ENCODE measurements around the gene NAP1L4. TPM values are rescaled to one million over a fixed set of nuclear protein-coding genes. Genes with fewer than 3 reads are reported as not detected.

NAP1L4 gene
- total and polyA plus RNA-seq, 2 of the 4 experiments (the other 2 are of a cell fraction) = 71.5 to 80.7 TPM

GRCh38 chr11:2995893-2996554 lies 3.9 kb upstream of the NAP1L4 start:
- Histone ChIP-seq H4K91ac (ENCODE audit: insufficient read depth, low read depth, low read length) (no peak overlapping the region), H2AK5ac (ENCODE audit: low read depth, low read length) (no peak overlapping the region), H3K4ac (ENCODE audit: low read depth, low read length) (no peak overlapping the region), H2BK20ac (ENCODE audit: low read depth, low read length) (no peak overlapping the region), H2AFZ (replicated peaks; ENCODE audit: low read length, poor library complexity) (no peak overlapping the region), H3K9me3 (ENCODE audit: control insufficient read depth, insufficient read depth, low read length) (no peaks in the 10 kb centered on the region), H3K36me3 (ENCODE audit: control insufficient read depth, insufficient read depth, low read length) (peaks cover 18% of the 10 kb centered on the region), H3K9me1 (ENCODE audit: insufficient read depth, low read length) (peaks cover 16% of the 10 kb centered on the region; the same call in 1 of the 2 replicates), H3K79me1 (ENCODE audit: low read depth in 1 of 2, low read length in 2 of 2) (peaks cover 3 to 15% of the 10 kb centered on the region in 2 experiments; a peak in 3 of 4 replicates), H3K18ac (ENCODE audit: low read depth, low read length) (no peak overlapping the region), H4K8ac (ENCODE audit: low read depth in 2 of 2, low read length in 2 of 2) (no peak overlapping the region), H4K20me1 (ENCODE audit: insufficient read depth, low read length) (peaks cover 18% of the 10 kb centered on the region), H4K5ac (ENCODE audit: low read depth, low read length) (no peak overlapping the region), H3K23ac (ENCODE audit: low read depth, low read length) (no peak overlapping the region), H3K14ac (replicated peaks; ENCODE audit: low read depth, low read length) (no peak overlapping the region), H2BK5ac (ENCODE audit: low read depth, low read length, poor library complexity, severe bottlenecking) (no peak overlapping the region), H3K9ac (ENCODE audit: low read depth, low read length) (no peak overlapping the region), H3K4me3 (ENCODE audit: insufficient read depth, low read depth, low read length) (no peak overlapping the region), H2BK15ac (ENCODE audit: low read depth, low read length) (no peak overlapping the region), H2BK120ac (ENCODE audit: low read depth, low read length) (no peak overlapping the region), H3K27ac (ENCODE audit: insufficient read depth, low read length) (no peak overlapping the region), H3K56ac (ENCODE audit: extremely low read depth, insufficient read depth, low read length) (no peak overlapping the region), H3K27me3 (ENCODE audit: control insufficient read depth, insufficient read depth, low read length) (no peaks in the 10 kb centered on the region), H2AK9ac (replicated peaks; ENCODE audit: low read depth, low read length, poor library complexity) (no peak overlapping the region), H3K4me1 (ENCODE audit: control insufficient read depth, insufficient read depth, low read length) (peaks cover 10% of the 10 kb centered on the region), H3K4me2 (ENCODE audit: low read depth, low read length) (no peak overlapping the region)
- intact Hi-C loops (cut with micrococcal nuclease) (no loop called here), dilution Hi-C loops (cut with HindIII; ENCODE audit: low sequenced_read_pairs, unreplicated experiment) (no loop called here), in situ Hi-C loops (cut with MboI; ENCODE audit: low sequenced_read_pairs) (no loop called here)
- no peak for ATAC-seq (ENCODE audit: low read depth)
- no peak for TF ChIP-seq RFX5 (IDR thresholded peaks at IDR 0.05; ENCODE audit: low read depth, low read length)
- TF ChIP-seq NFE2L2 (IDR thresholded peaks at IDR 0.05; ENCODE audit: low read depth, low read length) = no peak
- TF ChIP-seq POLR2A (IDR thresholded peaks at IDR 0.05; ENCODE audit: low read depth, low read length) = no peak
- no peak for TF ChIP-seq MAZ (IDR thresholded peaks at IDR 0.05; ENCODE audit: borderline replicate concordance, low read depth, low read length)
- TF ChIP-seq RCOR1 (IDR thresholded peaks at IDR 0.05; ENCODE audit: insufficient replicate concordance, low read length) = no peak
- no peak for TF ChIP-seq SMC3 (IDR thresholded peaks at IDR 0.05; ENCODE audit: low read depth, low read length)
- TF ChIP-seq CTCF (conservative IDR thresholded peaks at IDR 0.05; ENCODE audit: low read depth, low read length) = no peak
- TF ChIP-seq ELK1 (IDR thresholded peaks at IDR 0.05; ENCODE audit: borderline replicate concordance, low read depth, low read length) = no peak
- TF ChIP-seq RAD21 (IDR thresholded peaks at IDR 0.05; ENCODE audit: low read length) = no peak
- no peak for TF ChIP-seq FOS (IDR thresholded peaks at IDR 0.05; ENCODE audit: low read depth, low read length)
- TF ChIP-seq CEBPB (IDR thresholded peaks at IDR 0.05; ENCODE audit: low read depth, low read length) = no peak
- TF ChIP-seq MXI1 (IDR thresholded peaks at IDR 0.05; ENCODE audit: borderline replicate concordance, low read depth, low read length) = no peak
- no peak for TF ChIP-seq BHLHE40 (IDR thresholded peaks at IDR 0.05; ENCODE audit: low read depth, low read length)
- no peak for TF ChIP-seq CHD1 (IDR thresholded peaks at IDR 0.05; ENCODE audit: low read depth, low read length)
- no peak for TF ChIP-seq USF2 (IDR thresholded peaks at IDR 0.05; ENCODE audit: low read depth, low read length)
- TF ChIP-seq MAFK (IDR thresholded peaks at IDR 0.05; ENCODE audit: low read depth, low read length) = no peak
- WGBS, 2 experiments (ENCODE audit: extremely low coverage in 2 of 2, insufficient read length in 1 of 2) = 79% methylated on average over 9 of the region's 14 CpGs; no CpG with 5 or more reads in 1 of the 2 experiments
- CTCF ChIA-PET = no interaction called here
- POLR2A ChIA-PET (ENCODE audit: unreplicated experiment) = no interaction called here
- no TSS peak for BruUV-seq (replicated peaks)
- DNase-seq = no peak

Data from IMR-90 (cell line).